A549 (cell line): ENCODE measurements around the gene ZFHX3. TPM values are rescaled to one million over a fixed set of nuclear protein-coding genes. Genes with fewer than 3 reads are reported as not detected.

Source experiments
- ATAC-seq, 2 experiments: fragments of 200-7000 bp in 1 of 2; fragments of >200 bp in 1 of 2; cut with Nextera tagmentation in 1 of 2; cut with Tn5 transposase in 1 of 2; 3 replicates each; pipeline versions ENCODE4 v1.8.0 to v1.9.1; 2018 to 2020; ENCODE audit warnings: mild to moderate bottlenecking in 1 of 2, moderate library complexity in 1 of 2
- CTCF ChIA-PET: fragments of 300-600 bp; sonication (Branson Sonifier 250); formaldehyde crosslinking; extraction: SDS; loops from one replicate; lab custom pipeline; 2021; ENCODE audit warnings: antibody characterized with exemption, inconsistent platforms; lab: Yijun Ruan, JAX
- POLR2A ChIA-PET: fragments of 350-600 bp; formaldehyde crosslinking; extraction: SDS; loops from one replicate; lab custom pipeline; 2021; ENCODE audit warnings: antibody characterized with exemption, inconsistent platforms; lab: Yijun Ruan, JAX
- DNase-seq, 2 experiments: peaks; one replicate each; pipeline versions ENCODE4 v3.0.0 to v3.0.0-alpha.2; 2011 to 2016; ENCODE audit warnings: low read depth in 1 of 2, low spot score in 1 of 2
- FAIRE-seq: peaks from 2 replicates; lab custom pipeline; 2011; peaks lifted over from hg19 to GRCh38; lab: Jason Lieb, UNC
- H3K27ac ChIP-seq, 2 experiments: fragments of >200 bp; sonication (Bioruptor Twin); formaldehyde crosslinking; 3 replicates each; pipeline ENCODE4 v1.5.1; 2016 to 2017
- H3K4me1 ChIP-seq: fragments of >200 bp; sonication (Bioruptor Twin); formaldehyde crosslinking; 3 replicates; pipeline ENCODE4 v1.6.1; 2016
- H3K4me2 ChIP-seq: fragments of >200 bp; sonication (Bioruptor Twin); formaldehyde crosslinking; 3 replicates; pipeline ENCODE4 v1.6.1; 2016
- H3K4me3 ChIP-seq: fragments of >200 bp; sonication (Bioruptor Twin); formaldehyde crosslinking; 3 replicates; pipeline ENCODE4 v1.5.1; 2016
- H3K9me3 ChIP-seq: fragments of >200 bp; sonication (Bioruptor Twin); formaldehyde crosslinking; 3 replicates; pipeline ENCODE4 v1.6.1; 2016
- CBX2 ChIP-seq: fragments of 200-600 bp; sonication (generic); IDR thresholded peaks from 2 replicates; pipeline ENCODE4 v1.6.1; 2016; ENCODE audit warnings: low read depth, mild to moderate bottlenecking, borderline replicate concordance
- CHD4 ChIP-seq: fragments of 200-600 bp; sonication (generic); IDR thresholded peaks from 2 replicates; pipeline ENCODE4 v1.6.1; 2016; ENCODE audit warnings: antibody characterized with exemption, mild to moderate bottlenecking, borderline replicate concordance
- CTCF ChIP-seq: fragments of >200 bp; sonication (Bioruptor Twin); formaldehyde crosslinking; IDR thresholded peaks from 3 replicates; pipeline ENCODE4 v1.5.1; 2016
- EHMT2 ChIP-seq: fragments of 200-600 bp; sonication (generic); IDR thresholded peaks from 2 replicates; pipeline ENCODE4 v1.6.1; 2016; ENCODE audit warnings: antibody characterized with exemption, low read depth, mild to moderate bottlenecking, moderate library complexity
- ELK1 ChIP-seq: fragments of 150-350 bp; IDR thresholded peaks from 2 replicates; pipeline ENCODE4 v1.6.1; 2014; ENCODE audit warnings: low read depth, mild to moderate bottlenecking, low read length
- EP300 ChIP-seq, 2 experiments: fragments of >200 bp; sonication (Bioruptor Twin); formaldehyde crosslinking; IDR thresholded peaks; 2 replicates in 1 of 2; 3 replicates in 1 of 2; pipeline ENCODE4 v1.6.1; 2016 to 2017
- FOXS1 ChIP-seq: fragments of 250-450 bp; sonication (Bioruptor Pico); IDR thresholded peaks from 2 replicates; pipeline ENCODE4 v1.5.0; 2020; ENCODE audit warnings: mild to moderate bottlenecking, moderate library complexity
- HES2 ChIP-seq: fragments of >200 bp; sonication (Bioruptor Twin); formaldehyde crosslinking; IDR thresholded peaks from 2 replicates; pipeline ENCODE4 v1.6.1; 2016
- HOXB13 ChIP-seq: fragments of 250-450 bp; sonication (Bioruptor Pico); IDR thresholded peaks from 2 replicates; pipeline ENCODE4 v1.5.0; 2020; ENCODE audit warnings: low read depth, mild to moderate bottlenecking, moderate library complexity
- JUN ChIP-seq, 2 experiments: fragments of >200 bp; sonication (Bioruptor Twin); formaldehyde crosslinking; IDR thresholded peaks; 2 replicates in 1 of 2; 3 replicates in 1 of 2; pipeline ENCODE4 v1.6.1; 2016 to 2017
- KDM5A ChIP-seq: fragments of 200-600 bp; sonication (generic); IDR thresholded peaks from 2 replicates; pipeline ENCODE4 v1.6.1; 2016; ENCODE audit warnings: antibody characterized with exemption, mild to moderate bottlenecking
- MAX ChIP-seq: IDR thresholded peaks from 2 replicates; pipeline ENCODE4 v1.6.1; 2012
- MAZ ChIP-seq: fragments of 150-350 bp; IDR thresholded peaks from 2 replicates; pipeline ENCODE4 v1.6.1; 2014; ENCODE audit warnings: antibody characterized with exemption, low read depth, low read length, borderline replicate concordance
- NPAS2 ChIP-seq: fragments of 250-450 bp; sonication (Bioruptor Pico); IDR thresholded peaks from 2 replicates; pipeline ENCODE4 v1.8.0; 2022; ENCODE audit warnings: mild to moderate bottlenecking, moderate library complexity, borderline replicate concordance
- POLR2A ChIP-seq: IDR thresholded peaks from 2 replicates; pipeline ENCODE4 v1.6.1; 2012; ENCODE audit warnings: mild to moderate bottlenecking, low read length
- RNF2 ChIP-seq: fragments of 200-600 bp; sonication (generic); IDR thresholded peaks from 2 replicates; pipeline ENCODE4 v1.6.1; 2016; ENCODE audit warnings: low read depth, mild to moderate bottlenecking, antibody characterized with exemption, moderate library complexity, borderline replicate concordance
- TFCP2L1 ChIP-seq: fragments of 250-450 bp; sonication (Bioruptor Pico); IDR thresholded peaks from 2 replicates; pipeline ENCODE4 v1.5.0; 2021; ENCODE audit warnings: mild to moderate bottlenecking
- TP53 ChIP-seq: fragments of 250-450 bp; sonication (Bioruptor Pico); IDR thresholded peaks from 2 replicates; pipeline ENCODE4 v1.5.0; 2021; ENCODE audit warnings: mild to moderate bottlenecking, moderate library complexity
- USF2 ChIP-seq: fragments of 450-650 bp; IDR thresholded peaks from 2 replicates; pipeline ENCODE4 v1.6.1; 2014; ENCODE audit warnings: antibody characterized with exemption
- ZSCAN20 ChIP-seq: fragments of 250-450 bp; sonication (Bioruptor Pico); IDR thresholded peaks from 2 replicates; pipeline ENCODE4 v1.8.0; 2022; ENCODE audit warnings: mild to moderate bottlenecking, moderate library complexity
- WGBS: methylation state at CpG from one replicate; pipeline ENCODE4 v1.1.6; 2017; ENCODE audit errors: missing lambda C conversion rate; 5-methylcytosine and 5-hydroxymethylcytosine counted together
- polyA plus RNA-seq, 4 experiments: library from polyadenylated mRNA; depleted of rRNA in 3 of 4; stranded (reverse); fragments of >200 nt; fragmentation: RNase III in 1 of 4; extraction: RNeasy Plus Mini Kit Qiagen cat#74134 plus additional on column Dnase treatment in 1 of 4; gene quantifications; 2 replicates in 3 of 4; 3 replicates in 1 of 4; pipeline ENCODE4 v1.2.3, GENCODE V29; 2011 to 2017

ZFHX3 gene
- polyA plus RNA-seq, 2 of the 4 experiments (the other 2 are of a cell fraction): 3.9 to 6.5 TPM

GRCh38 chr16:72832621-72833248 lies 215.2 kb downstream of the ZFHX3 start (continued):
- TF ChIP-seq POLR2A: no peak

GRCh38 chr16:72829846-72830775 lies 217.8 kb downstream of the ZFHX3 start:
- no peak overlapping the region for H3K4me3 ChIP-seq
- no peaks in the 10 kb centered on the region for H3K9me3 ChIP-seq
- TF ChIP-seq HOXB13 (CRISPR knock-in tag) (no peak), EP300 (IDR thresholded peaks at IDR 0.05) (no peak), NPAS2 (CRISPR knock-in tag) (no peak), FOXS1 (CRISPR knock-in tag) (no peak), MAZ (no peak), EHMT2 (no peak)
- no peak overlapping the region for H3K27ac ChIP-seq
- CTCF ChIA-PET: interaction anchor here (1.0 kb wide), 3 partner anchors 47 to 168 kb away, joined by 3 read pairs; no protein-coding TSS in a partner anchor
- peaks cover 29% of the 10 kb centered on the region for H3K4me1 ChIP-seq
- WGBS: 69% methylated on average over 12 of the region's 12 CpGs
- ATAC-seq (no peak), DNase-seq (no peak), FAIRE-seq (no peak)
- POLR2A ChIA-PET: no interaction called here
- no peak overlapping the region for H3K4me2 ChIP-seq

- DNase-seq: no peak
- TF ChIP-seq ZSCAN20 (CRISPR knock-in tag) (no peak), JUN (IDR thresholded peaks at IDR 0.05) (no peak), HES2 (no peak), KDM5A (no peak), MAX (no peak), EHMT2 (no peak), TFCP2L1 (CRISPR knock-in tag) (no peak), RNF2 (no peak), CTCF (no peak), CBX2 (no peak), TP53 (CRISPR knock-in tag) (no peak), USF2 (no peak), MAZ (no peak), ELK1 (no peak), CHD4 (no peak)
- TF ChIP-seq, all 56 proteins: peak for 0
- ChIA-PET POLR2A (no interaction called here), CTCF (interaction anchor here (0.8 to 1.9 kb wide), 3 partner anchors 9 to 154 kb away, joined by 3 to 6 read pairs (median 3); no protein-coding TSS in a partner anchor)
- no peak for FAIRE-seq
- Histone ChIP-seq H3K4me2 (no peak overlapping the region), H3K4me3 (no peak overlapping the region), H3K9me3 (no peaks in the 10 kb centered on the region), H3K4me1 (peaks cover 13% of the 10 kb centered on the region), H3K27ac (no peak overlapping the region)
- 84% methylated on average over 7 of the region's 7 CpGs for WGBS
- no peak for ATAC-seq
Measured at GRCh38 chr16:72827866-72828265, 220.1 kb downstream of the ZFHX3 start.
